Measurements from ENCODE around the gene ZNF236. TPM values are rescaled to one million over a fixed set of nuclear protein-coding genes. Genes with fewer than 3 reads are reported as not detected.

ZNF236 gene
- total RNA-seq, 4 donors from 2014 or later = 10.1 to 15.8 (median 14.8) TPM

DNA sequence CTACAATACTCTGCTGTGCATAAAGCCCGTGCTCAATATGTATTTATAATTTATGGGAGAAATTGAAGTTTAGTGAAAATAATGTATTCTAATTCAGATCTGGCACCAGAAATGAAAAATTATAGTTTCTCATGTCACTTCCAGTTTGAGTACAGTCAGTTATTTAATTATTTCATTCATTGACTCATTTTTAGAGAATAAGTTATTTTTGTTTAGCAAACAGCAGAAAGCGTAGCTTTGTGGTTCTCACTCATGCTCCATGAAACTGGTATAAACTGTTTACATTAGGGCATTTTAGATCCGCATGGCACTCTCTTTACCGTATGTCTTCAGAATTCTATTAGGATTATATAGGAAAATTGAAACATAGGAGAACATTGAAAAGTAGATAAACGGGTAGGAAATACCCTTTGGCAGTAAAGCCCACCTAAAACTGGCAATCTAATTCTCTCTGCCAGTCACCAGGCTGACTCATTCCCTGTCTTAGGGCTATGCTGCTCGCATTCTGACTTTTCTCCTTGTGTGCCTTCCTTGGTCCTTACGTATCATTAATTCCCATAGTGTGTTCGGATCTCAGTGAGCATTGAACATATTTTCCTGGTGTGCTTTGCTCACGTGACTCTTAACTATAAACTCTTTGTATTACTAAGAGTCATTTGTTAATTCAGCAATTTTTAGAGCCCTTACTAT, 106.0 kb downstream of the ZNF236 start:
- intact Hi-C loops (cut with DNase I) = no loop called here
- DNase-seq (ENCODE audit: extremely low spot score) = no peak
- TF ChIP-seq POLR2A (IDR thresholded peaks at IDR 0.05; ENCODE audit: low read depth) (no peak), EP300 (IDR thresholded peaks at IDR 0.05) (no peak), POLR2AphosphoS5 (IDR thresholded peaks at IDR 0.05) (no peak)
- TF ChIP-seq, protein P1, sequence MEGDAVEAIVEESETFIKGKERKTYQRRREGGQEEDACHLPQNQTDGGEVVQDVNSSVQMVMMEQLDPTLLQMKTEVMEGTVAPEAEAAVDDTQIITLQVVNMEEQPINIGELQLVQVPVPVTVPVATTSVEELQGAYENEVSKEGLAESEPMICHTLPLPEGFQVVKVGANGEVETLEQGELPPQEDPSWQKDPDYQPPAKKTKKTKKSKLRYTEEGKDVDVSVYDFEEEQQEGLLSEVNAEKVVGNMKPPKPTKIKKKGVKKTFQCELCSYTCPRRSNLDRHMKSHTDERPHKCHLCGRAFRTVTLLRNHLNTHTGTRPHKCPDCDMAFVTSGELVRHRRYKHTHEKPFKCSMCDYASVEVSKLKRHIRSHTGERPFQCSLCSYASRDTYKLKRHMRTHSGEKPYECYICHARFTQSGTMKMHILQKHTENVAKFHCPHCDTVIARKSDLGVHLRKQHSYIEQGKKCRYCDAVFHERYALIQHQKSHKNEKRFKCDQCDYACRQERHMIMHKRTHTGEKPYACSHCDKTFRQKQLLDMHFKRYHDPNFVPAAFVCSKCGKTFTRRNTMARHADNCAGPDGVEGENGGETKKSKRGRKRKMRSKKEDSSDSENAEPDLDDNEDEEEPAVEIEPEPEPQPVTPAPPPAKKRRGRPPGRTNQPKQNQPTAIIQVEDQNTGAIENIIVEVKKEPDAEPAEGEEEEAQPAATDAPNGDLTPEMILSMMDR (IDR thresholded peaks at IDR 0.05) = no peak
- H3K9me3 ChIP-seq = no peaks in the 10 kb centered on the region
- WGBS = 90% methylated on average over 9 of the region's 9 CpGs
- no peaks in the 10 kb centered on the region for H3K4me1 ChIP-seq
- H3K4me3 ChIP-seq = no peak overlapping the region
- no peaks in the 10 kb centered on the region for H3K27me3 ChIP-seq
- H3K36me3 ChIP-seq = peaks cover 13 to 90% (median 73%) of the 10 kb centered on the region in 4 donors
- no peak overlapping the region for H3K27ac ChIP-seq (replicated peaks in 1 of 4)

GRCh38 chr18:76931171-76931570, 108.8 kb downstream of the ZNF236 start:
- Histone ChIP-seq H3K27ac (replicated peaks in 1 of 4) (no peak overlapping the region), H3K4me3 (no peak overlapping the region), H3K36me3 (peaks cover 10 to 76% (median 55%) of the 10 kb centered on the region in 4 donors), H3K27me3 (no peaks in the 10 kb centered on the region), H3K9me3 (no peaks in the 10 kb centered on the region), H3K4me1 (no peaks in the 10 kb centered on the region)
- WGBS = 91% methylated on average over 6 of the region's 6 CpGs
- TF ChIP-seq, protein P1 (IDR thresholded peaks at IDR 0.05) = no peak
- TF ChIP-seq POLR2A (IDR thresholded peaks at IDR 0.05; ENCODE audit: low read depth) (no peak), EP300 (IDR thresholded peaks at IDR 0.05) (no peak), POLR2AphosphoS5 (IDR thresholded peaks at IDR 0.05) (no peak)
- intact Hi-C loops (cut with DNase I) = no loop called here
- DNase-seq (ENCODE audit: extremely low spot score) = no peak

- WGBS = 76% methylated on average over 11 of the region's 11 CpGs
- DNase-seq (ENCODE audit: extremely low spot score) = no peak
- intact Hi-C loops (cut with DNase I) = no loop called here
- TF ChIP-seq POLR2AphosphoS5 (IDR thresholded peaks at IDR 0.05) (no peak), EP300 (IDR thresholded peaks at IDR 0.05) (no peak), POLR2A (IDR thresholded peaks at IDR 0.05; ENCODE audit: low read depth) (no peak)
- TF ChIP-seq, protein P1 (IDR thresholded peaks at IDR 0.05) = no peak
- Histone ChIP-seq H3K9me3 (no peaks in the 10 kb centered on the region), H3K4me3 (no peak overlapping the region), H3K4me1 (no peaks in the 10 kb centered on the region), H3K27ac (replicated peaks in 1 of 4) (no peak overlapping the region), H3K36me3 (peaks cover 10 to 80% (median 60%) of the 10 kb centered on the region in 4 donors), H3K27me3 (no peaks in the 10 kb centered on the region)
Observed at GRCh38 chr18:76932026-76932819, 109.9 kb downstream of the ZNF236 start.

DNA sequence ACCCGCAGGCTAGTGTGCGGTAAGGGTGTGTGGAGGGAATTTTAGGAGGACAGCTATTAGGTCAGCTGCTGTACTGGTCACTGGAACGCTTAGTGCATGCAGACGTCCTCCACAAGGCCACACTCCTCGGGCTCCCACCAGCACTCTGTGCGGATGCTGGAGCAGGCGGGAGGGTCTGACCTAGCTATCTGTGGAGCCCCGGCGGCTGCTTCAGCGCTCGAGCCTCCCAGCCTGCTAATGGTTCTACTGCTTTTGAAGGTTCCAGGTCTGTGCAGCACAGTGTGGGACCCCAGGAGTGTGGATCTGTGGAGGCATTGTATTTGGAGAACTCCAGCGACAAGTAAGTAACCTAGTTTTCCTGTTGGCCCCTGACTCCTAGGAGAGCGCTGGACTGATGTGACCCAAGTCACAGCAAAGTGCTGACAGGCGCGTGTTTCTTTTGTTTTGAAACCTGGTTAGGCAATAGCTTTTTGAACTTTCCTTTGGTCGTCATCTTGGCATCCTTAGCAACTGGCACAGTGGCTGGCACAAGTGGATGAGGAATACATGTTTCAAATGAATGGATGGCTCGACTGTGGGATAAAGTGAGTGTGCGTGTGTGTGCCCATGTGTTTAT, 113.5 kb downstream of the ZNF236 start:
- 93% methylated on average over 16 of the region's 18 CpGs for WGBS
- no peaks in the 10 kb centered on the region for H3K4me1 ChIP-seq
- intact Hi-C loops (cut with DNase I) = no loop called here
- H3K36me3 ChIP-seq = peaks cover 20 to 76% (median 55%) of the 10 kb centered on the region in 4 donors
- no peak overlapping the region for H3K27ac ChIP-seq (replicated peaks in 1 of 4)
- no peak for DNase-seq (ENCODE audit: extremely low spot score)
- H3K27me3 ChIP-seq = no peaks in the 10 kb centered on the region
- no peak overlapping the region for H3K4me3 ChIP-seq
- H3K9me3 ChIP-seq = no peaks in the 10 kb centered on the region
- TF ChIP-seq POLR2AphosphoS5 (IDR thresholded peaks at IDR 0.05) = no peak
- TF ChIP-seq, protein P1 (IDR thresholded peaks at IDR 0.05) = no peak
- TF ChIP-seq EP300 (IDR thresholded peaks at IDR 0.05) = no peak
- TF ChIP-seq POLR2A (IDR thresholded peaks at IDR 0.05; ENCODE audit: low read depth) = no peak
